DMS 273 (cell line): ENCODE measurements around the gene C8A.
A peak's percentile ranks its signal among the peaks of the same experiment; 100 is the strongest.

Source experiments
- DNase-seq: peaks from one replicate; lab custom pipeline; 2025; ENCODE audit not compliant: unreplicated experiment; lab: John Stamatoyannopoulos, UW

C8A gene

DNA sequence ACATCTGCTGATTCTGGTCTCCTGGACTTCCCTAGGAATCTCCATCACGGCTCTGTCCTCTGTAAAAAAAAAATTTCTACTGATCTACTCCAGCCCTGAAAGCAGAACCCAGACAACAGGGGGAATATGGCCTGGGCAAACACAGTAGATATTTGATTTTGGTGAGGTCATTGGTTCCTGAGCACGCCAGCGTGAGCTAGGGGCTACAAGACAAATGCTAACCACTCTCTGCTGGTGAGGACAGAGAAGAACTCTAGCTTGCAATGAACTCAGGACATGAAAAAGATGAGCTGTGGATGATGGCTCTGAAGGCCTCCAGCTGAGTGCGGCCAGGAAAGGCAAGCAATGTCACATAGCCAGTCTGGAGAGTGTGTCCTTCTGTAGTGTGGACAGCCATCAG, 18.2 kb upstream of the C8A start:
- DNase-seq: no peak

DNA sequence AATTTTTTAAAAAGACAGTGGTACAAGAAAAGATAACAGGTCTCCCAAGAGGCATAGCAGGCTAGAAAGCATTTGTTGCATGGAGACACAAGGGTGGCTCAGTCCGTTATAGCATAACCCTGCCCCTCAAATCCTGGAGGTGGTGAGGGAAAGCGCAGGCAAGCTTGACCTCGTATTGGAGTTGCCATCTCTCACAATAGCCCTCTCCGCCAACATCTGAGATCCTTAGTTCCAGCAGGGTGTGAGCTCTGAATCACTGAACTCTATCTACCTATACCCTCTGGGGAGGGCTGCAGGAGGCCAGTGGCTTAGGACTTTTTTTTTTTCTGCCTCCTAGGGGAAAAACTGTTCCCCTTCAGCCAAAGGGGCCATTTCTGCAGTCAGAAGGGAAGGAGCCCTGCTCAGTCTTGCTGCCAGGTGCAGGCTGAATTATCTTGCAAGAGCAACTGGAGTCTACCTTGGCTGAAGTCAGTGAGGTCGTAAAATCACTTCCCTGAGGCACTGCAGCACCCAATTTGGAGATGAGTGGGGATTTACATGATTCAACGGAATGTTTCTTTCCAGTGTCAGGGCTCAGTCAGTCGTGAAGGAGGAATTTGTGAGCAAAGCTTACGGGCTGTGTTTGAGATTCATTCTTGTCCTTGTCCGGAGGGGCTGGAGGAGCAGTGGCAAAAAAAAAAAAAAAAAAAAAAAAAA, 17.2 kb upstream of the C8A start:
- DNase-seq: no peak

DNA sequence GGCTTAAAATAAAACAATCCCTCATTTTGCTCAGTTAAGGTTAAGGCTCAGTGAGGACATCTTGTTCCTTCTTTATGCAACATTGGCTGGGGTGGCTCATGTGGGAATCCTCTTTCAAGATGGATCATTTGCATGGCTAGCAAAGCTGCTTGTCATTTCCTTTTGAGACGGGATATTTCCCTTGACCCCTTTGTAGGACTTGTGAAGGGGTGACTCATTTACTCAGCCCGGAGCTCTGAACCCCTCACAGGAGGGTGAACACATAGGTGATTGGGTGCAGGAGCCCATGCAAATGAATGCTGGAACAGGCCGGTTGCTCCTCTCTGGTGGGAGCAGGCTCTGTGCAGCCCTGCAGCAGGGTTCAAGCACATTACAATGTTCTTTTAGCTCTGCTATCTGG, 15.8 kb upstream of the C8A start:
- DNase-seq: no peak

DNA sequence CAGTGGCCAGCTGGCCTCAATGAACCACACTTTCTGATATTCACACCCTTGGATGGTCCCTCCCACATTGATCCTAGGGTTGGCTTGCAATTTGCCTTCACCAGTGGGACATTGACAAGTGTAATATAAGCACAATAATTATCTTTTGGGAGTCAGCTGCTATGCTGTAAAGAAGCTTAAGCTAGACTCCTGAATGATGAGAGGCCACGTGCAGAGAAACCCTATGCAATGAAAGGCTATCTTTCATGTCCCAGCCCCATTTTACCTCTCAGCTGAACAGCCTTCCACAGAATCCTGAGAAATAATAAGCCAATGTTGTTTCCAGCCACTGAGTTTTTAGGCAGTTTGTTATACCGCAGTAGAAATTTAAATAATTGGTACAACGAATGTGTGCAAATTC, 11.1 kb upstream of the C8A start:
- no peak for DNase-seq

DNA sequence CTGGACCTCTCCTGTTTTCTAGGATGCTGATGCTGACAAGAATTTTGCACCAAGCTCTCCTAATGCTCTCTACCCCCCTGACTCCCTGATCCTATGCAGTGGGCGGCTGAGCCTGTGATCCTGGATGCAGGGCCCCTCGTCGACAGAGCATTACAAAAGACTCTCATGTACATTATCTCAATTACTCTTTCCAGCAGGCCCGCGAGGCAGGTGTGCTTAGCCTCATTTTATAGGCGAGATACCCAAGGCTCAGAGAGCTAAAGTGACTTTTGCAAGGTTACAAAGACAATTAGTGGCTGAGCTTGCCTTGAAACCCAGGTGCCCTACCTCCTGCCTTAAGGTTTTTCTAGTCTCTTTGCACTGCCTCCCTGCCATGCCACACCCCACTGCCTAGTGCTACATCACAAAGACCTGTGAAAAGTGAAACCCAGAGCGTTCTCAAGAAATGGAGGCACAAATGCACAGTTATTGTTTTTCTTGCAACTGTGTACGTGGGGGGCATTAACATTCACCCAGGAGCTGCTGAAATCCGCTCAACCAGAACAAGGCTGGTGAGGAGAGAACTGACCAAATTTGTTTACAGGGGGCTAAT, 10.0 kb upstream of the C8A start:
- DNase-seq: no peak

DNA sequence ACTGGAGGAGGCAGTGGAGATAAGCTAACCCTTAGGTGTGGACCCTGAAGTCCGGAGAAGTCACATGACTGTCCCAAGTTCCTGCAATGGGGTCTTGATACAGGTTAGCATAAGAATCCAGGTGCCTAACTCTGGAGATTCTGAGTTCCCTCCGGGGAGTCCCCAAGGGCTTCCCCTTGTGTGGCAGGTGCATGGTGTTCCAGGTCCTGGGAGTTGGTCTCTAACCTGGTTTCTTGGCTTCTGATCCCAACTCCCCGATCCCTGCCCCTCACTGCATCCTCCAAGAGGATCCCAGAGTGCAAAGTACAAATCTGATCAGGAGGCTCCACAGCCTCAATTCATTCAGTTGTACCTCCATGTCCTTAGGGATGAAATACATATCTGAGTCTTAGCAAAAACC, 9.3 kb upstream of the C8A start:
- no peak for DNase-seq

DNA sequence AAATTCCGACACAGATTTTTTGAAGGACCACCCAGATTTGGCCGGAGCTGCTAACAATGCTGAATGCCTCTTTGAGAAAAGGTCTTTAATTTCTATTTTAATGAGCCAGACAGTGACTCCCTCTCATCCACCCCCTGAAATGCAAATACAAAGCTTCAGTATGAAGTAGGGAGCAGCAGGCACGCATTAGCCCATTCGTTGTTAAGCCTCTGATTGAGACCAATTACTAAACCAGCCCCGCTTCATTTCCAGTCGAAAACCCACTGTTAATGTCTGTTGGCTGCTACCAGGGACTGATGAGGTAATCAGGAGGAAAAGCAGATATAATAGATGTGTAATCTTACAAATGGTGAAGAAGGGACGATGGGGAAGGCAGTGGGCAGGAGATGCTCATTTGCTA, 4.8 kb upstream of the C8A start:
- no peak for DNase-seq

DNA sequence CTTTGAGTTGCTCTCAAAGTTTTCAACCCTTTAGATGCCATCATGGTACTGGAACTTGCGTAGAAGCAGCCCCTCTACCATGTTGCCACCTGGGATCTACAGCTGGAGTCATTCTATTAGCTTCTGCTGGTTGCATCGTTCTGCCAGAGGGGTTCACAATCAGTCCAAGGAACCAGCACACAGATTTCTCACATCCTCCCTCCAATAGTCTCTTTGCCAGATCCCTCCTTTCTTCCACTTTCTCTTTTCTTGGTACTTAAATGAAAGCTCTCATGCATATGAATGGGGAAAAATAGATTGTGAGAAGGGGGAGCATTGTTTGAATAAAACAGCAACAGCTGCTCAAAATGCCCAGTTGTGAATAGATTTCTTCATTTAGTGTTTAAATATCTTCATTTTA, 4.2 kb upstream of the C8A start:
- no peak for DNase-seq

DNA sequence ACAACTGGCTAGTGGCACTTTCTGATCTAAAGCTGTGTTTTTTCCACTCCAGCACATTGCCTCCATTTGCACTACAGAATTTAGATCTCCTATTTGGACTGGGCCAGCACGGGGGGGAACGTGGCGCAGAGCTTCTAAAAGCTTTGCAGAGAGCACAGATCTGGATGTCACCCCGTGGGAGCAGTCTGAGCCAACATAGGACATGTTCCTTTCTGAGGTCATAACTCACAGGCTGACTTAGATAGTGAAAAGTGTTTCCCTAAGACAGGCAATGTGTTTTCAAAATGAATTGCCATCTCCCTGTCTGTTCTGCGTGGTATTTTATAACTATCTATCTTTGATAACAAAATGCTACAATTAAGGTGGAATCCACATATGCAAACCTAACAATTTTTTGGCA, 3.7 kb upstream of the C8A start:
- no peak for DNase-seq

DNA sequence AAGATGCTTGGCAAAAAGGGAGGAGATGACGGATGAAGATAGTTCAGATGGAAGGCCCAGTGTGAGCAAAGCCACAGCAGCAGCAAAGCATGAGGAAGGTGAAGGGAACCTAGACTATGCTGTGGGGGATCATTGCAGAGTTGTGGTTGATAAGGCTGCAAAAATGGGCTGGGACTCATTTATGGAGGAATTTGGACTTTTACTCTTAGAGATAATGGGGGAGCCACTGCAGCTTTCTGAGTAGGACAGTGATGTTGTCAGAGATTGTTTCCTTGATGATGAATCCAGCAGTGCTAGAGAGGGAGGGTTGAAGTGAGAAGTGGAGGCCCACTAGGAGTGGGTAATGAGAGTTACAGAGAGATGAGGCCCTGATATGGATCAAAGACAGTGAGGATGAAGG, 2.1 kb upstream of the C8A start:
- DNase-seq: no peak

DNA sequence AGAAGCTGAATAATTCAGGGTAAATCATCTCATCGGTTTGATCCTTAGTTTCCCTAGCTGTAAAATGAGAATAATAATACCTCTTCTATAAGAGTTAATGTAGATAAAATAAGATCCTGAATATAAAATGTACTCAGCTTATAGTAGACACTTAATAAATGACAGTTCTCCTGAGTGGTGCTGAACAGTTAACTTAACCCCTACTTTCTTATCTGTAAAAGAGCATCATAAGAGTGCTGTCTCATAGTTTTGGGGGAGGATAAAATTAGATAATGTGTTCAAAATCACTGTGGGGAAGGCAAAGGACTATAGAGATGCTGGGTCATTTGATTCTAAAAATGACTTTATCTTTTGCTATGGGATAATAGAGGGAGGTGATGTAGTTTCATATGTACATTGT, 593 bp downstream of the C8A start:
- DNase-seq: no peak

DNA sequence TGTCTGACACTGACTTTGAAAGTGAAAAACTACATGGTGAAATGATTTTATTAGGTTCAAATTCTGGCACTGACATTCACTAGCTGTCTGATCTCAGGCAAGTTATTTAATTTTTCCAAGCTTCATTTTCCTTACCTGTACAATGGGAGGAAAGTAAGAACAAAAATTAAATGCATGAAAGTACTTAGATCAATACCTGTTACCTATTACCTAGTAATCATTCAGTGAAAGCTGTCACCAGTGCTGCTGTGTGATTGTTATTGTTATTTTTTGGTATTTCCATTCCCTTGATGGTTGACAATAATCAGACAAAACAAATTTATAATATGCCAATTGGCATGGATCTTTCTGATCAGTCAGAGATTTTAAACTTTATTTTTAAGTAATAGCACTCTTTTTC, 1.6 kb downstream of the C8A start:
- DNase-seq: no peak

DNA sequence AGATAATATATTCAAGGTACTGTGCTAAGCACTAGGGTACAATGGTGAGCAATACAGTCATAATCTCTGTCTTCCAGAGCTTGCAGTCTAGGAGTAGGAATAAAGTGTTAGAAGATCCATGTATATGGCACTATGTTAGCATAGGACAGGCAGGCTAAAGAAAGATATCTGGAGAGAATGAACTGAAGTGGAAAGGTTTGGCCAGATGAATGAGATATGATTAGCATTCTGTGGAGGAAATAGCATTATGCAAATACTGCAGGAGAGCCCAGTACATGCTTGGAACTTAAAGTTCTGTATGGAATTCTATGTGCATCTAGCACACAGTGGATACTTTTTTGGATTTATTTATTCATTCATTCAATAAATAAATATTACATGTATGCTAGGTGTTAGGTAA, 4.7 kb downstream of the C8A start:
- no peak for DNase-seq

DNA sequence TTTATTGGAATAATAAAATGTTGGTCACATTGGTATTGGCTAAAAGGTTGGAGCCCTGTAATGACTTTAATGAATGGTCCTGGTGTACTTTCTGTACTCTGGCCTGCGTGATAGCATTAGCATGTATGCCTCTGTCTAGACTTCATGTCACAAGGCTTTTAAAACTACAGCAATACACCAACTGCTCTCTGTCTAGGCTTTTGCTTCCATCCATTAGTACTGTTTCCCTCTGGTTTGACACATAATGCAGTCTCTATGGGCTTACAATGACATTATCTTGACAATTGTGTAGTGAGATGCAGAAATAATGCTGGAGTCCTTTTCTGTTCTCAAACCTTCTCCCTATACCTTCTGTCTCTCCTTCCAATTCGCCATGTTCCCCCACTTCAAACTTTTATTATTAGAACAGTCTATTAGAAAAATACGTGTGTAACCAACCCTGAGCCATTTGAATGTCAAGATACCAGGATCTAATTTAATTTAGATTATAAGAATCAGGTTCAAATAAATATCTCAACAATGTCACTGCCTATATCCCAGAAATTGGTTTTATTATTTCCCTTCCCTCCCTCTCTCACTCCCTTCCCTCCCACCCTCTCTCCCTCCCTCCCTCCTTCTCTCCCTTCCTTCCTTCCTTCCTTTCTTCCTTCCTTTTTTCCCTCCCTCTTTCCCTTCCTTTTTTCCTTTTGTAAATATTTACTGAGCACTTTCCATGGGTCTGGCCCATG, 8.8 kb downstream of the C8A start:
- no peak for DNase-seq

DNA sequence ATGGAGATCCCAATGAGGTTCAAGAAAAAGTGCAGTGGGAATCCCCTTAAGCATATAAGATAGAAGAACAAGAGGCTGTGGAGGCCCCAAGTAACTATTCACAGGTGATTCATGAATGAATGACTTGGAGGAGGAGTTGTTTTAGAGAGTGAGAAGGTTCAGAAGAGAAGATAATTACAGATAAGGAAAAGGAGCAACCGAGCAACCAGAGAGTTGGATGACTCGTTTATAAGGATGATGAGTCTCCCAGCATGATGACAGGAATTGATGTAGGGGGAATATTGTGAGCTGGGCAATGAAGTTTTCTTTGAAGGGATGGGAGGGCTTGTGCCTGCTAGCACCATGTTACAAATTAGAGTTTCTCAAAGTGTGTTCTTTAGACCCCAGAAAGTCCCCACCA, 9.8 kb downstream of the C8A start:
- DNase-seq: no peak

DNA sequence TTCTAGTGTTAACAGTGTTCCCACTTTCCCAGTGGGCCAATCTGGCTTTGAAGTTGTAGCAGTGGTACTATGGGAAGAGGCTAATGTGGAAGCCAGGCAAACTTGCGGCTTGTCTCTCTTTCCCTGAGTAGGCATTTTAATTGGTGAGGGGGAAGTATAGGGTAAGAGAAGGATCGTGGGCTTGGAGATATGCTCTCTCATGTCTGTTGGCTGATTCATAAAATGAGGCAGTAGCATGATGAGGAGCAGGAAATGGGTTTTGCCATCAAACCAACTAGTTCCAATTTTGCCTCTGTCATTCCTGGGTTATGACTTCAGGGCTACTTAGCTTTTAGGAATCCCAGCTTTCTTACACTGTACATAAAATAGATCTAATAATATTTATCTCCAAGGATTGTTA, 12.1 kb downstream of the C8A start:
- no peak for DNase-seq

DNA sequence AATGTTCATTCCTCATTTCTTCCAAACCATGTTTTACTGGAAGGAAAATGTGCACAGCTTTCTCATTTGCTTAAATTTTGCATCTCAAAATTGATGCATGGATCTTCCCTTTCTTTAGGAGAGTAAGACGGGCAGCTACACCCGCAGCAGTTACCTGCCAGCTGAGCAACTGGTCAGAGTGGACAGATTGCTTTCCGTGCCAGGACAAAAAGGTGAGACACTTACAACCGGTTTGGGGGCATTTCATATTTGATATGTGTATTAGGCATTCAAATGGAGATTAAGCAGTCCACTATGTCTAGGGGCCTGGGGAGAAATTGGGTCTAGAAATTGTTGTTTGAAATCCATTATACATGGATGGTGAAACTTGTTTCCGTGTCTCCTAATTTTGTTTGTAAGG, 12.9 kb downstream of the C8A start:
- no peak for DNase-seq

DNA sequence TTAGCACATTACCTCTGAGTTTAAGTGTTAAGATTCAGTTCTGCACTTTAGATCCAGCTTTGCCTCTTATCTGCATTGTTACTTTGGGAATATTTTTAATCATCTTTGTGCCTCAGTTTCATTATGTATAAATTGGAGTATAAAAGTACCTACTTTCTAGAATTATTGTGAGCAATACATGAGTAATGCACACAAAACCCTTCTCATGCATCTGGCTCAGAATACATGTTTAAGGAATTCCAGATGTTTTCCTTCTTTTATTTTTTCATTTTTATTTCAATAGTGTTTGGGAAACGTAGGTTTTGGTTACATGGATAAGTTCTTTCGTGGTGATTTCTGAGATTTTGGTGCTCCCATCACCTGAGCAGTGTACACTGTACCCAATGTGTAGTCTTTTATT, 14.2 kb downstream of the C8A start:
- no peak for DNase-seq

DNA sequence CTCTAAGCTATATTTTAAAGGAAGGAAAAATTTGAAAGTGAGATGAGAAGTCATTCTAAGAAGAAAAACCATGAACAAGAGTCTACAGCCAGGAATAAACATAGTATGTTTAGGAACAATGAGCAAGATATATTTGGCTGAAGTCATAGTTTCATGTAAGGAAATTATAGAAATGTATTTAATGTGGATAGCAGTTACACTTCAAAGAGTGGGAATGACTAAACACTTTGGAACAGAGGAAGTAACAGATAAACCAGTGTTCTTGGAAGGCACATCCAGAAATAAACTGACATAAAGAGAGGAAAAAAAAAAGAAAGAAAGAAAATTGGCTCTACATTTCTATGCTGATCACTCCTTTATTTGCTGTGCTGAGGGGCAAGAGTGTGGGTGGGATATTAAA, 18.0 kb downstream of the C8A start:
- no peak for DNase-seq

DNA sequence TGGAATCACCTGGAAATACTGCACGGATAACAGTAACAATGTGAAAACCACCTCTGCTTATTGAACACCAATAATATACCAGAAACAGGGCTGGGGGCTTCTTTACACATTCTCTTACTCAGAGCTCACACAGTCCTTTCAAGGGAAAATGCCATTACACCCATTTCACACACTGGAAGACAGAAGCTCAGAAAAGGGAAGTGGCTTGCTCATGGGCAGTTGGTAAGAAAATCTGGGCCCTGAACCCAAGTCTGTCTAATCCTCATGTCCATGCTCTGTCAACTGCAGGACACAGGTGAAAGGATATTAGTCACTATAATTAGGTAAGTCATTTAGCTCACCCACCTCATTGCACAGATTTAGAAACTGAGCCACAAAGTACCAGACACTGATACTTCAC, 18.6 kb downstream of the C8A start:
- no peak for DNase-seq

DNA sequence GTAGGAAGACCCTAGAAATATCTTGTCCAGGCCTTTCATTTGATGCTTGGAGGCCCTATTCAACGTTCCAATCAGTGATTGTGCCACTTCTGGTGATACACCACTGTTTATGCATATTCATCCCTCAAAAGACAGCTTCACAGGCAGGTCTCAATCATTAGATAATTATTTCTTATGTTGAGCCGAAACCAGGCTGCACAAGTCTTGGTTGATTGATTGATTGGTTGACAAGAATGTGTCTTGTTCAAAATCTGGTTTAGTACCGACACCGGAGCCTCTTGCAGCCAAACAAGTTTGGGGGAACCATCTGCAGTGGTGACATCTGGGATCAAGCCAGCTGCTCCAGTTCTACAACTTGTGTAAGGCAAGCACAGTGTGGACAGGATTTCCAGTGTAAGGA, 20.1 kb downstream of the C8A start:
- DNase-seq: peak; percentile 27

DNA sequence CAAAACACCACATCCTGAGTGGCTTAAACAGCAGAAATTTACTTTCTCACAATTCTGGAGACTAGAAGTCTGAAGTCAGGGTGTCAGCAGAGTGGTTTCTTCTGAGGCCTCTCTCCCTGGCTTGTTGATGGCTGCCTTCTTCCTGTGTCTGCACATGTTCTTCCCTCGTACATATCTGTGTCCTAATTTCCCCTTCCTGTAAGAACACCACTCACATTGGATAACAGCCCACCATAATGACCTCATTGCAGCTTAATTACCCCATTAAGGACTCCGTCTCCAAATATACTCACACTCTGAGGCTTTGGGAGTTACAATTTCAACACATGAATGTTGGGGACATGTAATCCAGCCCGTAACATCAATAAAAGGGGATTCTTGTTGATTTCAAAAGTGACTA, 23.4 kb downstream of the C8A start:
- no peak for DNase-seq

DNA sequence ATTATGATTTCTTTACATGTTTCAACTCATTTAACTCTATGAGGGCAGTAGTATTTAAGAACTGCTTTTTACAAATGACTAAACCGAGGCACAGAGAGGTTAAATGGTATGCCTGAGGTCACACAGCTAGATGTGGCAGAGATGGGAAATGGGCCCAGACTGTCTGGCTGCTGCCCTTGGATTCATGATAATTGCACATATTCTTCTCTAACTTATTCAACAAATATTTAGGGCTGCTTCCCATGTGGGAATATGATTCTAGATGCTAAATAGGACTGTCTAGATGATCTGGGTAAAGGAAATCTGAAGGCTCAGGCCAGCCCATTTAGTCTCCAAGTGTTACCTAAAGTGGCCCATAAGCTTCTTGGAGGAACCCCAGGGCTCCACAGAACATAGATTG, 26.2 kb downstream of the C8A start:
- DNase-seq: no peak
